ENCODE measurements around the gene TDRD15.
"Not testable (repeated sequence)": the region's sequence is repeated elsewhere in the genome, so short reads cannot be mapped to it uniquely, and the experiment has no call there.

TDRD15 gene

DNA sequence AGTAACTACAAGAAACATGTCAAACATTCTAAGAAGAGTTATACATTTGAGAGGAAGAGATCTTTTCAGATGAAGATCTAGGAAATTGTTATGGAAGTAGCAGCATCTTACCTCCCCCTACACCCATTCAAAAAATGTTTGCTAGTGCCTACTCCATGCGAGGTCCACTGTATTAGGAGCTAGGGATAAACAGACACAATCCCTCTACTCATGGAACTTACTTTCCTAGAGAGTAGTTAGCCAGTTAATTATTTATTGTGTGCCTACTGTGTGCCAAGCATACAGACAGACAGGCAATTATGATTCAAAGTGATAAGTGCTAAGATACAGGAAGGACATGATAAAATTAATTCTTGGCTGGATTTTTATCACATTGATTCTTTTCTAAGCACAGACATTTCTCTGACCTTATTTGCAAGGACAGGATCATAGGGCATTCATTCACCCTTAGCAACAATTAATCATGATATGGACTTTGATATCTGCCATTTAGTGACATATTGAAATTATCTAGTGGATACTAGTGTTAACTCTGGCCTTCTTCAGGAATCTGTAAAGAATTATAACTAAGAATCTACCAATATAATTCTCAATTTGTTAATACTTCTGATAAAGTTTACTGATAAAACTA lies 19.6 kb upstream of the TDRD15 start:
- Mint-ChIP-seq H3K27ac (no peak overlapping the region), H3K4me1 (ENCODE audit: low read depth) (no peaks in the 10 kb centered on the region), H3K27me3 (no peaks in the 10 kb centered on the region), H3K36me3 (no peaks in the 10 kb centered on the region), H3K4me3 (no peak overlapping the region), H3K9me3 (ENCODE audit: low read depth) (no peaks in the 10 kb centered on the region)

DNA sequence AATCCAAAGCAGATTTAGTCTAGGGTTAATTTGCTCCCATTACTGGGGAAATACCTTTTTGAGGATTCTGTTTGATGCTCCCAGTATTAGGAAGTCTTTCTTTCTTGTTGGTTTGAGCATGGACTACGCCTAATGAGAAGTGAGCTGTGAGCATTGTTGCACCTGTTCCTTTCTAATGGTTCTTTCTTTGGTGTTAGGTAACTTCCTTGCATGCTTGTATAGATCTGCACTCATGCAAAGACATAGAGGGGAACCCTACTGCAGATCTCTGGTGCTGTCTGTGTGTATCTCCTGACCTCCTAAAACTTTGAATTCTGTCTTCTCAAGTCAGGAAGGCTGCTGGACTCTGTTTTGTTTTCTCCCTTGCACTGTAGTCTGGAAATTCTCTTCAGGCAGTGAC lies 12.8 kb upstream of the TDRD15 start:
- H3K4me1 Mint-ChIP-seq (ENCODE audit: low read depth), result no peaks in the 10 kb centered on the region

DNA sequence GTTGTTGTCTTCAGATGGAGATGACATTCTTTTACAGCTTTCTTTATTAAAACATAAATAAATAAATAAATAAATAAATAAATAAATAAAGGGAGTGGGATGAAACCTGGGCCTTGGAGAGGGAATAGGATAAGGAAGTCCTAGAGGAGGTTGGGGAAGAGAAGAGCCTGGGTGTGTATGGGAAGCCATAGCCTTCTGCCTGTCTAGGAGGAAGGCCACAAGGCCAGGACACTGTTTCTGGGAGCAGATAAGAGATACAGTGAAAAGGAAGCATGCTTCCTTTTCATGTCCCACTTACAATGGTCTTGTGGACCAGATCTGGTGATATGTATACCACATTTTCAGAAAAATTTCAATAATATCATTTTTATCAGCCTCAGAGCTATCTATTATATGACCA lies 6.1 kb upstream of the TDRD15 start:
- Mint-ChIP-seq H3K9me3 (ENCODE audit: low read depth) (no peaks in the 10 kb centered on the region), H3K4me3 (no peak overlapping the region), H3K27me3 (peaks cover 12% of the 10 kb centered on the region), H3K36me3 (no peaks in the 10 kb centered on the region), H3K4me1 (ENCODE audit: low read depth) (no peaks in the 10 kb centered on the region), H3K27ac (no peak overlapping the region)

More for the DNA sequence above, 12.8 kb upstream of the TDRD15 start:
- H3K27ac Mint-ChIP-seq, result no peak overlapping the region
- no peaks in the 10 kb centered on the region for H3K9me3 Mint-ChIP-seq (ENCODE audit: low read depth)
- H3K4me3 Mint-ChIP-seq, result no peak overlapping the region
- H3K27me3 Mint-ChIP-seq, result peaks cover 12% of the 10 kb centered on the region
- no peaks in the 10 kb centered on the region for H3K36me3 Mint-ChIP-seq

- Mint-ChIP-seq H3K36me3 (no peaks in the 10 kb centered on the region), H3K4me1 (ENCODE audit: low read depth) (no peaks in the 10 kb centered on the region), H3K27ac (no peak overlapping the region), H3K9me3 (ENCODE audit: low read depth) (no peaks in the 10 kb centered on the region), H3K4me3 (no peak overlapping the region), H3K27me3 (peaks cover 9% of the 10 kb centered on the region)
Observed at GRCh38 chr2:21118302-21118920, 5.4 kb upstream of the TDRD15 start.

- H3K36me3 Mint-ChIP-seq, result no peaks in the 10 kb centered on the region
- peaks cover 4% of the 10 kb centered on the region for H3K27me3 Mint-ChIP-seq
- no peak overlapping the region for H3K4me3 Mint-ChIP-seq
- H3K27ac Mint-ChIP-seq, result no peak overlapping the region
- H3K4me1 Mint-ChIP-seq (ENCODE audit: low read depth), result no peaks in the 10 kb centered on the region
- H3K9me3 Mint-ChIP-seq (ENCODE audit: low read depth), result no peaks in the 10 kb centered on the region
Observed at GRCh38 chr2:21131861-21132260, 8.1 kb downstream of the TDRD15 start.

GRCh38 chr2:21135585-21135984 lies 11.8 kb downstream of the TDRD15 start:
- peaks cover 7% of the 10 kb centered on the region for H3K27me3 Mint-ChIP-seq
- no peaks in the 10 kb centered on the region for H3K4me1 Mint-ChIP-seq (ENCODE audit: low read depth)
- H3K36me3 Mint-ChIP-seq, result no peaks in the 10 kb centered on the region
- H3K9me3 Mint-ChIP-seq (ENCODE audit: low read depth), result no peaks in the 10 kb centered on the region
- no peak overlapping the region for H3K27ac Mint-ChIP-seq
- no peak overlapping the region for H3K4me3 Mint-ChIP-seq

- Mint-ChIP-seq H3K27me3 (peaks cover 2% of the 10 kb centered on the region), H3K9me3 (ENCODE audit: low read depth) (no peaks in the 10 kb centered on the region), H3K36me3 (no peaks in the 10 kb centered on the region), H3K4me1 (ENCODE audit: low read depth) (no peaks in the 10 kb centered on the region), H3K4me3 (no peak overlapping the region), H3K27ac (no peak overlapping the region)
Observed at GRCh38 chr2:21142149-21142548, 18.4 kb downstream of the TDRD15 start.

DNA sequence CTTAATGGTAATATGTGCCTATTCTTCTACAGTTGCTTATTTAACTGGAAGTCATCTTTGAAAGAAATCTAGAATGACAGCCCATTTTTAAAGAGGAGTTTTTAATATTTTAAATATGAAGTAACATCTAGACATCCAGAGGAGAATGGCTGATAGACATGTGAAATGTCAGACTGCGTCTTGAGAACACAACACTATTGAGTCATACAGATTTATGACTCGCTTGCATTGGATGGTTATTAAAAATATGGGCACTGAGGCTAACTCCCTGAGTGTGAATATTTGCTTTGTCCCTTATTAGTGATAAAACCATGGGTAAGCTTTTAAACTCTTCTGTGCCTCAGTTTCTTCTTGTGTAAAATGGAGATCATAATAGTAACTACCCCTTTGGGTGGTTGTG lies 22.9 kb downstream of the TDRD15 start:
- Mint-ChIP-seq H3K36me3 (no peaks in the 10 kb centered on the region), H3K4me1 (ENCODE audit: low read depth) (no peaks in the 10 kb centered on the region), H3K27ac (no peak overlapping the region), H3K4me3 (no peak overlapping the region), H3K9me3 (ENCODE audit: low read depth) (no peaks in the 10 kb centered on the region), H3K27me3 (no peaks in the 10 kb centered on the region)

DNA sequence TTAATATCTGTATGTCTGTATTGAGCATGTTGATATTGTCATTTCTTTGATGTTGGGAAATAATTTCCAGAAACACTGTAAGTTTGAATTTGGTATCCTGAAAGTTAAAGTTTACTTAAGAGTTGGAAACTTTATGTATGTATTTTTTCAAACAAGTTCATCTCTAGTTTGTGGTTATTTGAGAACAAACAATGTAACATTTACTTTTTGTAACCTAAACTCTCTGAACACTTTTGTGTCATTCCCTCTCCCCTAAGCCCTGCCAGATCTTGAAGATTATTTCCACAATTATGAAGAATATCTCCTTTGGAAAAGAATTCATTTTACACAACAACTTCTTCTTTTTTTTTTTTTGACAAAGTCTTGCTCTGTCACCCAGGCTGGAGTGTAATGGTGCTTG lies 24.9 kb downstream of the TDRD15 start:
- Mint-ChIP-seq H3K4me1 (ENCODE audit: low read depth) (no peaks in the 10 kb centered on the region), H3K27ac (no peak overlapping the region), H3K4me3 (no peak overlapping the region), H3K27me3 (no peaks in the 10 kb centered on the region), H3K36me3 (no peaks in the 10 kb centered on the region), H3K9me3 (ENCODE audit: low read depth) (no peaks in the 10 kb centered on the region)

GRCh38 chr2:21151234-21151633 lies 27.5 kb downstream of the TDRD15 start:
- not testable (repeated sequence) for H3K27ac Mint-ChIP-seq; H3K4me3 Mint-ChIP-seq; H3K4me1 Mint-ChIP-seq (ENCODE audit: low read depth); H3K9me3 Mint-ChIP-seq (ENCODE audit: low read depth); H3K36me3 Mint-ChIP-seq; H3K27me3 Mint-ChIP-seq

DNA sequence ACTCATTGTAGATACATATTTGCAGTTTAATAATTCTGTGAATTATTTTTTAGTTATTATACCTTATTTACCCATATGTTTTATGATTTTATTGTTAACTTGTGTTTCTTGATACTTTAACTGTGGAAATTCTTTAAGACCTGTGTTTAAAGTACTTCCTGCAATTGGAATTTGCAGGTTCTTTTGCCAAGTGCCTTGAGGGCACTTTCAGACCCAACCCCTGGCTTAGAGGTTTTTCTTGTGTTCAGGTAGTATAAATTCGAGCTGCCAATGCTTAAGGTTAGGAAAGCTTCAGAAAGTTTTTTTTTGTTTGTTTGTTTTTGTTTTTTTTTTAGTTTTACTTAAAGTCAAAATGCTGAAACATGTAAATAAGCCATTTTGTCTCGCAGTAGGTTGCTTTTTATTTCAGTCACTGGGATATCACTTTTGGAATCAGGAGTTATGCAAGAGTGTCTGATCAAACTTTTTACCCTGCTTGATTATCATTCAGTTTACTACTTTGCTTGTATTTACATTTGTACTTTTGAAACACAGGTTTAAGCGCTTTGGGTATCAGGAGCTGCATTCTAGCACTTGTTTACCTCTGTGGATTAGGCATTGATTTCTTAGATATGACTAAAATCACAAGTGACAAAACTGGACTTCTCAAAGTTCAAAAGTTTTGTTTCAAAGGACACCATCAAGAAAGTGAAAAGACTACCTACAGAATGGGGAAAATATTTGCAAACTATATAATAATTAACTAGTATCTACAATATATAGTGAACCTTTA lies 31.8 kb downstream of the TDRD15 start:
- Mint-ChIP-seq H3K27ac (no peak overlapping the region), H3K27me3 (no peaks in the 10 kb centered on the region), H3K4me3 (no peak overlapping the region), H3K36me3 (no peaks in the 10 kb centered on the region), H3K9me3 (ENCODE audit: low read depth) (peaks cover 5% of the 10 kb centered on the region), H3K4me1 (ENCODE audit: low read depth) (no peaks in the 10 kb centered on the region)

- no peaks in the 10 kb centered on the region for H3K4me1 Mint-ChIP-seq (ENCODE audit: low read depth)
- H3K36me3 Mint-ChIP-seq, result no peaks in the 10 kb centered on the region
- peaks cover 5% of the 10 kb centered on the region for H3K9me3 Mint-ChIP-seq (ENCODE audit: low read depth)
- H3K4me3 Mint-ChIP-seq, result no peak overlapping the region
- peaks cover 3% of the 10 kb centered on the region for H3K27me3 Mint-ChIP-seq
- no peak overlapping the region for H3K27ac Mint-ChIP-seq
Observed at GRCh38 chr2:21161122-21161521, 37.4 kb downstream of the TDRD15 start.

GRCh38 chr2:21161832-21162614 lies 38.3 kb downstream of the TDRD15 start:
- Mint-ChIP-seq H3K9me3 (ENCODE audit: low read depth) (peaks cover 5% of the 10 kb centered on the region), H3K27ac (no peak overlapping the region), H3K4me3 (no peak overlapping the region), H3K27me3 (peaks cover 3% of the 10 kb centered on the region), H3K36me3 (no peaks in the 10 kb centered on the region), H3K4me1 (ENCODE audit: low read depth) (no peaks in the 10 kb centered on the region)

DNA sequence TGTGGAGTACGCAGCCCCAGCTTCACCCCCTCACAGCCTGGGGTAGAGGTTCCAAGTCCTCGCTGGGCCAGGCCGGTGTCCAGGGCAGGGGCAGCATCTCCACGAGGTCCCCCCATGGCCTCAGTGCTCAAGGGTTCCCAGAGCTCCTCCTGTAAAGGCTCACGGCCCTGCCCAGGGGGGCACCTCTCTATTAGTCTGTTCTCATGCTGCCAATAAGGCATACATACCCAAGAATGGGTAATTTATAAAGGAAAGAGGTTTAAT lies 38.8 kb downstream of the TDRD15 start:
- H3K4me3 Mint-ChIP-seq, result no peak overlapping the region
- no peak overlapping the region for H3K27ac Mint-ChIP-seq
- no peaks in the 10 kb centered on the region for H3K4me1 Mint-ChIP-seq (ENCODE audit: low read depth)
- H3K9me3 Mint-ChIP-seq (ENCODE audit: low read depth), result peaks cover 5% of the 10 kb centered on the region
- peaks cover 3% of the 10 kb centered on the region for H3K27me3 Mint-ChIP-seq
- no peaks in the 10 kb centered on the region for H3K36me3 Mint-ChIP-seq

- Mint-ChIP-seq H3K4me3 (no peak overlapping the region), H3K9me3 (ENCODE audit: low read depth) (peaks cover 5% of the 10 kb centered on the region), H3K27ac (no peak overlapping the region), H3K27me3 (peaks cover 3% of the 10 kb centered on the region), H3K4me1 (ENCODE audit: low read depth) (no peaks in the 10 kb centered on the region), H3K36me3 (no peaks in the 10 kb centered on the region)
Observed at GRCh38 chr2:21163213-21163612, 39.4 kb downstream of the TDRD15 start.

Measured in activated naive CD8-positive, alpha-beta T cell (primary cell).